Measurements from ENCODE around the gene CPSF6.

DNA sequence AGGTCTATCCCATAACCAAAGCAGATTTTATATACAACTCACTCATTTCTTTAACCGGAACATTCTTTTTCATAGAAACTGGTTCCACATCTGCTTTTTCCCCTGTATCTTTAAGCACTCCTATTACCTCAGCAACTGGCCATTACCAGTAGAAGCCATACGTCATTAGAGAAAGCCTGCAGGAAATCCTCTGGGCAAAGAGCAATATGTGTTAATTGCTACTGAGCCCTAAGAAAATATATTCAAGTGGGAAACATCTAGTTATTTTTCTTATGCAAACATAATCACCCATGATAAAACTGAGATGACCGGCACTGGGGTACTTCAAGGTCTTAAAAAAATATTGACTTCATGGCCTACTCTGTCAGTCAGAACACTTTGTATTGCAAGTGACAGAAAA is 28.2 kb upstream of the CPSF6 start:
- no peak for TF ChIP-seq MAX (IDR thresholded peaks at IDR 0.05; ENCODE audit: insufficient read depth, insufficient read length)
- no peak for TF ChIP-seq POLR2A (IDR thresholded peaks at IDR 0.05; ENCODE audit: low read depth, low read length)
- TF ChIP-seq POLR2AphosphoS5 (IDR thresholded peaks at IDR 0.05; ENCODE audit: insufficient read depth, low read depth, low read length): no peak
- TF ChIP-seq, protein P1, sequence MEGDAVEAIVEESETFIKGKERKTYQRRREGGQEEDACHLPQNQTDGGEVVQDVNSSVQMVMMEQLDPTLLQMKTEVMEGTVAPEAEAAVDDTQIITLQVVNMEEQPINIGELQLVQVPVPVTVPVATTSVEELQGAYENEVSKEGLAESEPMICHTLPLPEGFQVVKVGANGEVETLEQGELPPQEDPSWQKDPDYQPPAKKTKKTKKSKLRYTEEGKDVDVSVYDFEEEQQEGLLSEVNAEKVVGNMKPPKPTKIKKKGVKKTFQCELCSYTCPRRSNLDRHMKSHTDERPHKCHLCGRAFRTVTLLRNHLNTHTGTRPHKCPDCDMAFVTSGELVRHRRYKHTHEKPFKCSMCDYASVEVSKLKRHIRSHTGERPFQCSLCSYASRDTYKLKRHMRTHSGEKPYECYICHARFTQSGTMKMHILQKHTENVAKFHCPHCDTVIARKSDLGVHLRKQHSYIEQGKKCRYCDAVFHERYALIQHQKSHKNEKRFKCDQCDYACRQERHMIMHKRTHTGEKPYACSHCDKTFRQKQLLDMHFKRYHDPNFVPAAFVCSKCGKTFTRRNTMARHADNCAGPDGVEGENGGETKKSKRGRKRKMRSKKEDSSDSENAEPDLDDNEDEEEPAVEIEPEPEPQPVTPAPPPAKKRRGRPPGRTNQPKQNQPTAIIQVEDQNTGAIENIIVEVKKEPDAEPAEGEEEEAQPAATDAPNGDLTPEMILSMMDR (IDR thresholded peaks at IDR 0.05; ENCODE audit: extremely low read depth in 1 of 2, insufficient read depth in 1 of 2, low read depth in 1 of 2, low read length in 2 of 2): no peak
- no peak for TF ChIP-seq EZH2 (IDR thresholded peaks at IDR 0.05; ENCODE audit: borderline replicate concordance, low read depth, low read length, severe bottlenecking)
- TF ChIP-seq JUN (IDR thresholded peaks at IDR 0.05; ENCODE audit: borderline replicate concordance, insufficient read depth, insufficient read length, low read depth): no peak
- no peak for TF ChIP-seq MYC (IDR thresholded peaks at IDR 0.05; ENCODE audit: low read depth, low read length)

Data from endothelial cell of umbilical vein (primary cell).